ENCODE data around the gene RIGI.
"Not testable (repeated sequence)": the region's sequence is repeated elsewhere in the genome, so short reads cannot be mapped to it uniquely, and the experiment has no call there.

The RIGI gene

GRCh38 chr9:32525709-32526030 is 326 bp downstream of the RIGI start:
- DNase-seq: no peak

GRCh38 chr9:32524892-32525708 is 896 bp downstream of the RIGI start:
- DNase-seq: no peak

GRCh38 chr9:32524558-32524891 is 1.5 kb downstream of the RIGI start:
- DNase-seq: not testable (repeated sequence)

- DNase-seq: no peak
Observed at GRCh38 chr9:32523910-32524309, 2.1 kb downstream of the RIGI start.

- DNase-seq: no peak
Observed at GRCh38 chr9:32518276-32518675, 7.7 kb downstream of the RIGI start.

GRCh38 chr9:32516241-32516640 is 9.8 kb downstream of the RIGI start:
- no peak for DNase-seq

GRCh38 chr9:32508728-32509127 is 17.3 kb downstream of the RIGI start:
- DNase-seq: no peak

GRCh38 chr9:32503008-32503407 is 23.0 kb downstream of the RIGI start:
- DNase-seq: no peak

- no peak for DNase-seq
Observed at GRCh38 chr9:32502464-32502863, 23.5 kb downstream of the RIGI start.

- no peak for DNase-seq
Observed at GRCh38 chr9:32501868-32502267, 24.1 kb downstream of the RIGI start.

- peak; percentile 65 for DNase-seq
Observed at GRCh38 chr9:32500768-32501167, 25.2 kb downstream of the RIGI start.

- no peak for DNase-seq
Observed at GRCh38 chr9:32497921-32498320, 28.1 kb downstream of the RIGI start.

GRCh38 chr9:32490601-32491000 is 35.4 kb downstream of the RIGI start:
- DNase-seq: no peak

- no peak for DNase-seq
Observed at GRCh38 chr9:32487981-32488380, 38.0 kb downstream of the RIGI start.

GRCh38 chr9:32486839-32487562 is 39.0 kb downstream of the RIGI start:
- no peak for DNase-seq

GRCh38 chr9:32483343-32483742 is 42.7 kb downstream of the RIGI start:
- DNase-seq: no peak

All from kidney glomerular epithelial cell (primary cell).